ENCODE measurements around the gene SLC27A6.
"Not testable (repeated sequence)": the region's sequence is repeated elsewhere in the genome, so short reads cannot be mapped to it uniquely, and the experiment has no call there.

SLC27A6 gene

GRCh38 chr5:128965011-128965637 is at the start of gene SLC27A6:
Gene SLC27A6 (plus strand): TSS chr5:128965488. CDS start chr5:128966138, 650 bp downstream.
- in situ Hi-C loops (cut with MboI; ENCODE audit: low sequenced_read_pairs), result no loop called here

GRCh38 chr5:128919542-128919941 is 45.7 kb upstream of the SLC27A6 start:
- in situ Hi-C loops (cut with MboI; ENCODE audit: low sequenced_read_pairs), result no loop called here

- in situ Hi-C loops (cut with MboI; ENCODE audit: low sequenced_read_pairs), result no loop called here
These were observed 44.7 kb upstream of the SLC27A6 start for GRCh38 chr5:128920345-128921215.

DNA sequence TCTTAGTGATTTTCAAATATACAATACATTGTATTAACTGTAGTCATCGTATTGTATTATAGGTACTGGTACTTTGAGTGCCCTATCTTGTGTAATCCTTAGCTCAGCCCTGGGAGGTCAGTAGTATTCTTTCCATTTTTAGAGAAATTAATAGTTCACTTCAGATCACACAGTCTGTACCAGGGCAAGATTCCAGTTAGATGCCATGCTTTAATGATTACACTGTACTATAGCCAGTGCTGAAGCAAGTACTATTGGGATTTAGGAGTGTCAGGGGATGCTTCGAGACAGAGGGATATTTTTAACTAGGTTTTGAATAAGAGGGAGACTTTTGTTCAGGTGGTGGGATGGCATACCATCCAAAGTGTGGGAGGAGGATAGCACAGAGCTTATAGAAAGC is 41.0 kb upstream of the SLC27A6 start:
- in situ Hi-C loops (cut with MboI; ENCODE audit: low sequenced_read_pairs), result no loop called here

GRCh38 chr5:128925973-128926372 is 39.3 kb upstream of the SLC27A6 start:
- in situ Hi-C loops (cut with MboI; ENCODE audit: low sequenced_read_pairs), result no loop called here

DNA sequence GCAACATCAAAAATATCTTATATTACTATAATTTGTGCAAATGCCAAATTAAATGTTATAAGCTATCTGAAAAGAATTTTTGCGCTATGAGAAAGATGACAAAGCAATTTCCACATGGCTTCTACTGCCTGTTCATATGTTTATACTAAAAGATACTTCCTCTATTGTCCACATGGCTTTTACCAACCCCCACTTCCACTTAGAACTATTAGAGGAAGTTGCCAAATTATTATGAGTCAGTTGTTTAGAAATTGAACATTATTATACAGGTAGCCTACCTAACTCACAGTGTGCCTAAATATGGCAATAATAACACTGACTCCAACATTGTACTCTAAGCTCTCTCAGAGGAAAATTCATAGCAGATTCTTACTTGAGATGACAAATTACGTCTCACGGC is 37.6 kb upstream of the SLC27A6 start:
- in situ Hi-C loops (cut with MboI; ENCODE audit: low sequenced_read_pairs), result no loop called here

- in situ Hi-C loops (cut with MboI; ENCODE audit: low sequenced_read_pairs), result not testable (repeated sequence)
These were observed 33.1 kb upstream of the SLC27A6 start for GRCh38 chr5:128932232-128932631.

- in situ Hi-C loops (cut with MboI; ENCODE audit: low sequenced_read_pairs), result not testable (repeated sequence)
These were observed 22.2 kb upstream of the SLC27A6 start for GRCh38 chr5:128943100-128943499.

DNA sequence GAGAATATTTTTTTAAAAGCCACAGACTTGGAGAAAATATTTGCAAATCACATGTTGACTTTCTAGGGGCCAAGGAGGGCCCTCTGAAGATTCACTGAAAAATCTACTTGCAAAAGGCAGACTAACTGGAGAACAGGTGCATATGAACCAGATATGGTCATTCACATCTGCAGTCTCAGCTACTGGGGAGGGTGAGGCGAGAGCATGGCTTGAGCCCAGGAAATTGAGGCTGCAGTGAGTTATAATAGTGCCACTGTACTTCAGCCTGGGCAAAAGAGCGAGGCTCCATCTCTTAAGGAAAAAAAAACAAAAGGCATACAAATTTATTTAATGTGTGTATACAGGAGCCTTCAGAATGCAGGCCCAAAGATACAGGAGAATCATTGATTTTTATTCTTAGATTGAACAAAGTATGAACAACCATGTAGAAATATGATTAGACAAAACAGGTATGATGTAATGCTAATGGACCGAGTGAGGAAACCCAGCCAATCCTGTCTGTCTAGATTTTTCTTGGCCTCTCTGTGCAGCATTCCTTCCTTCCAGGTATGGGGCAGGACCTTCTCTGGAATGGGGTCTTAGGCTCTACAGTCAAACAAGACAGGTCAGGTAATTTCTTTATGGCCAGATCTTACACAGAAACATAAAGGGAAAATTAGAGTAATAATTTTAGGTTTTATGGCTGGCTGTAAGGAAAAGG is 15.3 kb upstream of the SLC27A6 start:
- in situ Hi-C loops (cut with MboI; ENCODE audit: low sequenced_read_pairs), result no loop called here

- in situ Hi-C loops (cut with MboI; ENCODE audit: low sequenced_read_pairs), result not testable (repeated sequence)
These were observed 14.0 kb upstream of the SLC27A6 start for GRCh38 chr5:128951301-128951700.

GRCh38 chr5:128956164-128956563 is 9.1 kb upstream of the SLC27A6 start:
- in situ Hi-C loops (cut with MboI; ENCODE audit: low sequenced_read_pairs), result no loop called here

DNA sequence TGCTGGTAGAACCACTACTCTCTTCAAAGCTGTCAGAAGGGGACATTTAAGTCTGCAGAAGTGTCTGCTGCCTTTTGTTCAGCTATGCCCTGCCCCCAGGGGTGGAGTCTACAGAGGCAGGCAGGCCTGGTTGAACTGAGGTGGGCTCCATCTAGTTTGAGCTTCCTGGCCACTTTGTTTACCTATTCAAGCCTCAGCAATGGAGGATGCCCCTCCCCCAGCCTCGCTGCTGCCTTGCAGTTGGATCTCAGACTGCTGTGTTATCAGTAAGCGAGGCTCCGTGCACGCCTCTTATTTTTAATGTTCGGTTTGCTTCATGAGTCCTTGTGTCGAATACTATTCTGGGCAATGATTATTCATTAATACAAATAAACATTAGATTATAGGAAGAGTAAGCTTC is 3.1 kb upstream of the SLC27A6 start:
- in situ Hi-C loops (cut with MboI; ENCODE audit: low sequenced_read_pairs), result no loop called here

DNA sequence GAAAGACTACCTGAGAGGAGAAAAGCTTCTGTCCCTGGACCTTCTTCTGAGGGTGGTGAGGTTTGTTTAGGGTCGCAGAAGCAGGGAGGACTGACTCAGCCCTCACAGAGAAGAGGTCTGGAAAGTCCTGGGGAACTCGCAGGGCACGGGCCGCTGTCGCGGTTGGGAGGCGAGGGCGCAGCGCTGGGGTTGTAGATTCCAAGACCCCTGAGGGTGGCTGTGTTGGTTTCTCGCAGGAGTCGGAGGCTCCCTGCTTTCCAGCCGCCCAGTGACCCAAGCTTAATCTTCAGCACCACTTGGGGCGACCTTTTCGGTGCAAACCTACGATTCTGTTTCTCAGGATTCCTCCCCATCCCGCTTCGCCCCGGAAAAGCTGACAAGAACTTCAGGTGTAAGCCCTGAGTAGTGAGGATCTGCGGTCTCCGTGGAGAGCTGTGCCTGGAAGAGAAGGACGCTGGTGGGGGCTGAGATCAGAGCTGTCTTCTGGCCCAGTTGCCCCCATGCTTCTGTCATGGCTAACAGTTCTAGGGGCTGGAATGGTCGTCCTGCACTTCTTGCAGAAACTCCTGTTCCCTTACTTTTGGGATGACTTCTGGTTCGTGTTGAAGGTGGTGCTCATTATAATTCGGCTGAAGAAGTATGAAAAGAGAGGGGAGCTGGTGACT is 482 bp downstream of the SLC27A6 start:
- in situ Hi-C loops (cut with MboI; ENCODE audit: low sequenced_read_pairs), result no loop called here

DNA sequence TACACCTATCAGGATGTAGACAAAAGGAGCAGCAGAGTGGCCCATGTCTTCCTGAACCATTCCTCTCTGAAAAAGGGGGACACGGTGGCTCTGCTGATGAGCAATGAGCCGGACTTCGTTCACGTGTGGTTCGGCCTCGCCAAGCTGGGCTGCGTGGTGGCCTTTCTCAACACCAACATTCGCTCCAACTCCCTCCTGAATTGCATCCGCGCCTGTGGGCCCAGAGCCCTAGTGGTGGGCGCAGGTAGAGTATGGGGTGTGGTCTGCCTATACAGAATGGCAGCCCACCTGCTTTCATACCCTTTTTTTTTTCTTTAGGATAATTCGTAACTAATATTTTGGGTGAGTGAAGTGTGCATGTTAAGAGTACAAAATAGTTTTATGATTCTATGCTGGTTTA is 1.1 kb downstream of the SLC27A6 start:
- in situ Hi-C loops (cut with MboI; ENCODE audit: low sequenced_read_pairs), result no loop called here

DNA sequence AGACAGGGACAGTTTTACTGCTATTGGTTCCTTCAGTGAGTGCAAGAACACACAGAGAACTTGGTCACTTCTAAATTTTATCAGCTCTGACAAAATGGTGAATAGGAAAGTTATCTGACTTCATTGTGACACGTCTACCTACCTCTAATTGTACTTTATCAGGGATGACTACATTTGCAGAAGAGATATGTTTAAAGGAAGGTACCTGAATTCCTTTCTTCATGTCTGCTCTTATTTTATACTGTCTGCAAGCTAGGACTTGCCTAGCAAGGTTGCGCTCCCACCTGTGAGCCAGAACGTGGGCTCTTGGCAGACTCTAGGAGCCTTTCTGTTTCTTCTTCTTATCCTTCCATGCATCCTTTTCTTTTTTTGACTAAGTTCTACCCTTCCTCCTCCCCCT is 1.6 kb downstream of the SLC27A6 start:
- in situ Hi-C loops (cut with MboI; ENCODE audit: low sequenced_read_pairs), result no loop called here

DNA sequence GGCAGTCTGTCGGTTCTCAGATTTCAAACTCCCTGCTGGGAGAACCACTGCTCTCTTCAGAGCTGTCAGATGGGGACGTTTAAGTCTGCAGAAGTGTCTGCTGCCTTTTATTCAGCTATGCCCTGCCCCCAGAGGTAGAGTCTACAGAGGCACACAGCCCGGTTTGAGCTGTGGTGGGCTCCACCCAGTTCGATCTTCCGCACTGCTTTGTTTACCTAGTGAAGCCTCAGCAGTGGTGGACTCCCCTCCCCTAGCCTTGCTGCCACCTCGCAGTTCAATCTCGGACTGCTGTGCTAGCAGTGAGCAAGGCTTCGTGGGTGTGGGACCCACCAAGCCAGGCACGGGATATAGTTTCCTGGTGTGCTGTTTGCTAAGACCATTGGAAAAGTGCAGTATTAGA is 8.0 kb downstream of the SLC27A6 start:
- in situ Hi-C loops (cut with MboI; ENCODE audit: low sequenced_read_pairs), result no loop called here

DNA sequence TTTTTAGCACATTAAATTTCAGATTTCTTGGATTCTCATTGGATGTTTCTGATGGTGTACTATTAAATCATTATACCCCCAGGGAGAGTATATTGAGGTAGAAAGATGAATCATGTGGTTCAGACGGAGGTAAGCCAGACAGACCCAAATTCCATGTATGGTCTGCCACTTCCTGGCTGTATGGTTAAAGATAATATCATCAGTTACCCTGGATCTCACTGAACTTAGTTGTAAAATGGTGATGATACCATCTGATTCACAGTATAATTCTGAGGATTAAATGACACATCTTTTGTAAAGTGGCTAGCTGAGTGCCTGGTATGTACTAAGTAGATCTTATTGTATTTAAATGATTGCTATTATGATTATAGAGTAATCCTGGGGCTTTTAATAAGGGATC is 9.3 kb downstream of the SLC27A6 start:
- in situ Hi-C loops (cut with MboI; ENCODE audit: low sequenced_read_pairs), result no loop called here

GRCh38 chr5:128979761-128980160 is 14.5 kb downstream of the SLC27A6 start:
- in situ Hi-C loops (cut with MboI; ENCODE audit: low sequenced_read_pairs), result no loop called here

DNA sequence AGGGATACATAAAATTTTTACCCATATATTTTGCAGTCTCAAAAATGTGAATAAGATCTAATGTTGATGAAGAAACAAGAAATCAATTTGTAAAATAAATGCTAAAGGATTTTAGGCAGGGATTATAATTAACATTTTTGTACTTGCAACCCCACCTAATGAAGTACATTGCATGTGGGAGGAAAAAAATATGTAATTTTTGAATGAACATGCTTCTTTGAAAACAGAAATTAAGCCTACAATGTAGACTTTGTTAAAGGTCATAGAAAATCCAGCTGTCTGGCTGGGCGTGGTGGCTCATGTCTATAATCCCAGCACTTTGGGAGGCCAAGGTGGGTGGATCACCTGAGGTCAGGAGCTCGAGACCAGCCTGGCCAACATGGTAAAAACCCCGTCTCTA is 15.6 kb downstream of the SLC27A6 start:
- in situ Hi-C loops (cut with MboI; ENCODE audit: low sequenced_read_pairs), result no loop called here

DNA sequence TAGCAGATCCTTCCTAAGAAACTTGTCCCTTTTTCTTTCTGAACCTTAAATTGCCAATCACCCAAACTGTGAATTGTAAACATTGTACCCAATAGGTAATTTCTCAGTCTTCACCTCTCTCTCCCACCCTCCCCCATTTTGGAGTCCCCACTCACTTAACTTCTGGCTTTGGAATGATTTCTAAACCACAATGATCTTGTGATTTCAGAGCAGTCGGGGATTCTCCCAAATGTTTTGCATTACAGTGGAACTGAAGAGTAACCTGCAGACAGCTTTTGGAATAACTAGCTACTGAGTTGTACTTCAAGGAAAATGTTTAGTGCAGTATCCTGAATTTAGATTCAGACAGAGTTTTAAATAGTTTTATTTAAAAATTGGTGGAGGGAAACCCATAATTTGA is 19.2 kb downstream of the SLC27A6 start:
- in situ Hi-C loops (cut with MboI; ENCODE audit: low sequenced_read_pairs), result no loop called here

- in situ Hi-C loops (cut with MboI; ENCODE audit: low sequenced_read_pairs), result no loop called here
These were observed 23.2 kb downstream of the SLC27A6 start for GRCh38 chr5:128988476-128988875.
